GM12874 (cell line): ENCODE data around the gene PDIA6.

Experiments
- CTCF ChIP-seq: IDR thresholded peaks from 2 replicates; pipeline ENCODE4 v1.5.1; 2011; ENCODE audit warnings: low read depth, mild to moderate bottlenecking, control low read depth, low read length, moderate library complexity; ENCODE audit not compliant: insufficient read depth

PDIA6 gene

GRCh38 chr2:10831400-10831985, 18.9 kb upstream of the PDIA6 start:
- TF ChIP-seq CTCF, result no peak

GRCh38 chr2:10830641-10831399, 18.2 kb upstream of the PDIA6 start:
- no peak for TF ChIP-seq CTCF

GRCh38 chr2:10830203-10830602, 17.6 kb upstream of the PDIA6 start:
- TF ChIP-seq CTCF, result no peak

GRCh38 chr2:10829299-10829698, 16.7 kb upstream of the PDIA6 start:
- TF ChIP-seq CTCF, result no peak

- no peak for TF ChIP-seq CTCF
Measured at GRCh38 chr2:10828346-10828745, 15.8 kb upstream of the PDIA6 start.

- no peak for TF ChIP-seq CTCF
Measured at GRCh38 chr2:10826625-10827024, 14.0 kb upstream of the PDIA6 start.

- no peak for TF ChIP-seq CTCF
Measured at GRCh38 chr2:10826026-10826425, 13.4 kb upstream of the PDIA6 start.
